Endometrial microvascular endothelial cells (primary cell): ENCODE measurements around the gene THEM5. TPM values are rescaled to one million over a fixed set of nuclear protein-coding genes. Genes with fewer than 3 reads are reported as not detected.

ENCODE experiments used
- in situ Hi-C: cut with HindIII; loops from 2 replicates; pipeline ENCODE4 v1.10.0; 2017; ENCODE audit warnings: low sequenced_read_pairs, low pct_unique_long_range_greater_than_20kb; ENCODE audit errors: inconsistent ontology term
- total RNA-seq: library from RNA; depleted of rRNA; stranded (reverse); fragments of >200 nt; gene quantifications from one replicate; pipeline ENCODE4 v1.2.3, GENCODE V29; 2015; ENCODE audit errors: inconsistent ontology term

THEM5 gene
- total RNA-seq, 1 donor from 2014 or later = not detected

GRCh38 chr1:151846686-151847237 is 6.8 kb downstream of the THEM5 start:
- in situ Hi-C loops = loop anchor here (10.0 kb wide), 1 partner anchor 212 kb away; no protein-coding TSS in a partner anchor

- in situ Hi-C loops = loop anchor here (10.0 kb wide), 1 partner anchor 211 kb away; no protein-coding TSS in a partner anchor
Measured at GRCh38 chr1:151846062-151846568, 7.4 kb downstream of the THEM5 start.

GRCh38 chr1:151843398-151843797 is 10.1 kb downstream of the THEM5 start:
- in situ Hi-C loops = loop anchor here (10.0 kb wide), 1 partner anchor 209 kb away; no protein-coding TSS in a partner anchor

GRCh38 chr1:151841141-151841540 is 12.4 kb downstream of the THEM5 start:
- in situ Hi-C loops = loop anchor here (10.0 kb wide), 1 partner anchor 206 kb away; no protein-coding TSS in a partner anchor

- in situ Hi-C loops = loop anchor here (10.0 kb wide), 1 partner anchor 206 kb away; no protein-coding TSS in a partner anchor
Measured at GRCh38 chr1:151840421-151840820, 13.1 kb downstream of the THEM5 start.

- in situ Hi-C loops = loop anchor here (10.0 kb wide), 1 partner anchor 205 kb away; no protein-coding TSS in a partner anchor
Measured at GRCh38 chr1:151839457-151840403, 13.8 kb downstream of the THEM5 start, which contains the start of gene C2CD4D. TSS of gene C2CD4D (minus strand) at chr1:151839820. CDS start at chr1:151838989, 831 bp downstream.

GRCh38 chr1:151839082-151839412 is 14.5 kb downstream of the THEM5 start:
- in situ Hi-C loops = no loop called here

- in situ Hi-C loops = no loop called here
Measured at GRCh38 chr1:151838222-151839081, 15.1 kb downstream of the THEM5 start.

GRCh38 chr1:151837884-151838221 is 15.7 kb downstream of the THEM5 start:
- in situ Hi-C loops = no loop called here

- in situ Hi-C loops = no loop called here
Measured at GRCh38 chr1:151837197-151837596, 16.3 kb downstream of the THEM5 start.

GRCh38 chr1:151835596-151835995 is 17.9 kb downstream of the THEM5 start:
- in situ Hi-C loops = no loop called here

GRCh38 chr1:151834239-151834638 is 19.3 kb downstream of the THEM5 start:
- in situ Hi-C loops = no loop called here

GRCh38 chr1:151833172-151833900 is 20.2 kb downstream of the THEM5 start:
- in situ Hi-C loops = no loop called here

GRCh38 chr1:151832318-151832980 is 21.1 kb downstream of the THEM5 start:
- in situ Hi-C loops = no loop called here

- in situ Hi-C loops = no loop called here
Measured at GRCh38 chr1:151831605-151832004, 21.9 kb downstream of the THEM5 start, which contains the start of gene RORC. TSS of gene RORC (minus strand) at chr1:151831802. CDS start at chr1:151831764, 38 bp downstream.

GRCh38 chr1:151831256-151831591 is 22.3 kb downstream of the THEM5 start:
- in situ Hi-C loops = no loop called here

GRCh38 chr1:151830055-151830454 is 23.5 kb downstream of the THEM5 start:
- in situ Hi-C loops = no loop called here
